IPS-NIHi7 (cell line): ENCODE results near the gene TLCD1.

ENCODE experiments used
- DNase-seq: peaks from one replicate; pipeline ENCODE4 v3.0.0; 2012; ENCODE audit warnings: mixed read lengths; ENCODE audit errors: extremely low spot score

The TLCD1 gene

GRCh38 chr17:28686296-28686695 lies 39.7 kb downstream of the TLCD1 start:
- no peak for DNase-seq

- no peak for DNase-seq
These were observed 40.7 kb downstream of the TLCD1 start for GRCh38 chr17:28685366-28685765.

- no peak for DNase-seq
These were observed 41.1 kb downstream of the TLCD1 start for GRCh38 chr17:28684963-28685362.

DNA sequence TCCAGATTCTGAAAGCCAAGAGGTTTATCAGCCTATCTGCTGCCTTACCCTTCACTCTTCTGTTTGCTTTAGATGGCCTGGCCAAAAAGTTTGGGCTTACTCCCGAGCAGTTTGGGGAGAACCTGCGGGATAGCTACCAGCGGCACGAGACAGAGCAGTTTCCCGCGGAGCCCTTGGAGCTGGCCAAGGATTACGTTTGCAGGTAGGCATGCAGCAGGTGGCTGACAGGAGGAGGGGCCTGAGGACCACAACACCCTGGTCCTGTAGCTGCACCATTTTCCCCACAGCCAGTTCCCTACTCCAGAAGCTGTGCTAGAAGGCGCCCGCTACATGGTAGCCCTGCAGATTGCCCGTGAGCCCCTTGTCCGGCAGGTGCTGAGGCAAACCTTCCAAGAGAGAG lies 43.4 kb downstream of the TLCD1 start:
- no peak for DNase-seq

- peak; percentile 44 for DNase-seq
These were observed 50.1 kb downstream of the TLCD1 start for GRCh38 chr17:28675980-28676379.

- DNase-seq, result no peak
These were observed 50.5 kb downstream of the TLCD1 start for GRCh38 chr17:28675490-28675889.
